IMR-90 (cell line): ENCODE data around the gene SMIM14. TPM values are rescaled to one million over a fixed set of nuclear protein-coding genes. Genes with fewer than 3 reads are reported as not detected.

ENCODE experiments used
- ATAC-seq: fragments of 200-7000 bp; cut with Tn5 transposase; 2 replicates; pipeline ENCODE4 v1.9.1; 2020; ENCODE audit warnings: low read depth, mild to moderate bottlenecking, moderate library complexity
- BruUV-seq: library from RNA; stranded (reverse); fragments of 400-500 nt; replicated peaks from 2 replicates; lab custom pipeline; 2021; lab: Mats Ljungman, UMichigan
- CTCF ChIA-PET: fragments of 300-600 bp; formaldehyde crosslinking; extraction: SDS; loops from one replicate; lab custom pipeline; 2021; ENCODE audit warnings: antibody characterized with exemption; lab: Yijun Ruan, JAX
- POLR2A ChIA-PET: fragments of 300-600 bp; sonication (Branson Sonifier 250); formaldehyde crosslinking; loops from one replicate; lab custom pipeline; 2022; ENCODE audit warnings: antibody characterized with exemption; ENCODE audit not compliant: unreplicated experiment; lab: Charles Lee
- DNase-seq: peaks from one replicate; pipeline ENCODE4 v3.0.0; 2013
- H2AFZ ChIP-seq: replicated peaks from 2 replicates; pipeline ENCODE3; 2013; ENCODE audit warnings: low read length, mild to moderate bottlenecking; ENCODE audit not compliant: poor library complexity
- H2AK5ac ChIP-seq: 2 replicates; pipeline ENCODE4 v1.6.1; 2013; ENCODE audit warnings: low read depth, low read length, inconsistent platforms
- H2AK9ac ChIP-seq: replicated peaks from 2 replicates; pipeline ENCODE3; 2013; ENCODE audit warnings: mild to moderate bottlenecking, low read depth, low read length, moderate library complexity; ENCODE audit not compliant: poor library complexity
- H2BK120ac ChIP-seq: 2 replicates; pipeline ENCODE4 v1.6.1; 2013; ENCODE audit warnings: low read depth, low read length, inconsistent platforms
- H2BK15ac ChIP-seq: 3 replicates; pipeline ENCODE4 v1.6.1; 2013; ENCODE audit warnings: low read depth, low read length, inconsistent platforms
- H2BK20ac ChIP-seq: 2 replicates; pipeline ENCODE4 v1.6.1; 2013; ENCODE audit warnings: low read depth, mild to moderate bottlenecking, inconsistent platforms, low read length, moderate library complexity
- H2BK5ac ChIP-seq: 2 replicates; pipeline ENCODE4 v1.6.1; 2013; ENCODE audit warnings: mild to moderate bottlenecking, low read depth, low read length, inconsistent platforms; ENCODE audit not compliant: poor library complexity, severe bottlenecking
- H3K14ac ChIP-seq: replicated peaks from 2 replicates; pipeline ENCODE4 v1.6.1; 2013; ENCODE audit warnings: low read depth, low read length, inconsistent platforms
- H3K18ac ChIP-seq: 2 replicates; pipeline ENCODE4 v1.6.1; 2013; ENCODE audit warnings: low read depth, low read length, control low read depth
- H3K23ac ChIP-seq: 2 replicates; pipeline ENCODE4 v1.6.1; 2013; ENCODE audit warnings: low read depth, low read length, inconsistent platforms
- H3K27ac ChIP-seq: 2 replicates; pipeline ENCODE4 v1.5.1; 2013; ENCODE audit warnings: mild to moderate bottlenecking, control low read depth, low read length; ENCODE audit not compliant: insufficient read depth
- H3K27me3 ChIP-seq: 2 replicates; pipeline ENCODE4 v1.6.1; 2013; ENCODE audit warnings: low read length; ENCODE audit not compliant: control insufficient read depth, insufficient read depth
- H3K36me3 ChIP-seq: 2 replicates; pipeline ENCODE4 v1.6.1; 2013; ENCODE audit warnings: low read length, mixed read lengths; ENCODE audit not compliant: control insufficient read depth, insufficient read depth
- H3K4ac ChIP-seq: 2 replicates; pipeline ENCODE4 v1.6.1; 2013; ENCODE audit warnings: low read depth, low read length, inconsistent platforms
- H3K4me1 ChIP-seq: 2 replicates; pipeline ENCODE4 v1.6.1; 2013; ENCODE audit warnings: low read length, mixed read lengths; ENCODE audit not compliant: control insufficient read depth, insufficient read depth
- H3K4me2 ChIP-seq: 2 replicates; pipeline ENCODE4 v1.6.1; 2013; ENCODE audit warnings: low read depth, mild to moderate bottlenecking, control low read depth, low read length, moderate library complexity
- H3K4me3 ChIP-seq: 2 replicates; pipeline ENCODE4 v1.5.1; 2013; ENCODE audit warnings: low read depth, mild to moderate bottlenecking, control low read depth, low read length, moderate library complexity; ENCODE audit not compliant: insufficient read depth
- H3K56ac ChIP-seq: 2 replicates; pipeline ENCODE4 v1.6.1; 2013; ENCODE audit warnings: low read length, inconsistent platforms; ENCODE audit not compliant: insufficient read depth; ENCODE audit errors: extremely low read depth
- H3K79me1 ChIP-seq, 2 experiments: 2 replicates each; pipeline ENCODE4 v1.6.1; 2013; ENCODE audit warnings: low read length in 2 of 2, inconsistent platforms in 1 of 2, low read depth in 1 of 2
- H3K9ac ChIP-seq: 2 replicates; pipeline ENCODE4 v1.6.1; 2013; ENCODE audit warnings: low read depth, low read length, control low read depth
- H3K9me1 ChIP-seq: 2 replicates; pipeline ENCODE4 v1.6.1; 2013; ENCODE audit warnings: low read length, inconsistent platforms; ENCODE audit not compliant: insufficient read depth
- H3K9me3 ChIP-seq: 2 replicates; pipeline ENCODE4 v1.6.1; 2013; ENCODE audit warnings: low read length; ENCODE audit not compliant: control insufficient read depth, insufficient read depth
- H4K20me1 ChIP-seq: 2 replicates; pipeline ENCODE4 v1.6.1; 2013; ENCODE audit warnings: low read length, inconsistent platforms; ENCODE audit not compliant: insufficient read depth
- H4K5ac ChIP-seq: 2 replicates; pipeline ENCODE4 v1.6.1; 2013; ENCODE audit warnings: mild to moderate bottlenecking, low read depth, low read length, control low read depth
- H4K8ac ChIP-seq, 2 experiments: 2 replicates each; pipeline ENCODE4 v1.6.1; 2013; ENCODE audit warnings: low read depth in 2 of 2, low read length in 2 of 2, control low read depth in 1 of 2, inconsistent platforms in 1 of 2
- H4K91ac ChIP-seq: 2 replicates; pipeline ENCODE4 v1.6.1; 2013; ENCODE audit warnings: low read depth, low read length, inconsistent platforms; ENCODE audit not compliant: insufficient read depth
- CEBPB ChIP-seq: IDR thresholded peaks from 2 replicates; pipeline ENCODE4 v1.6.1; 2012; ENCODE audit warnings: low read depth, low read length, improper control_type of control experiment
- CTCF ChIP-seq: conservative IDR thresholded peaks from 2 replicates; pipeline ENCODE4 v1.5.1; 2012; ENCODE audit warnings: mild to moderate bottlenecking, low read depth, low read length, improper control_type of control experiment
- MAFK ChIP-seq: IDR thresholded peaks from 2 replicates; pipeline ENCODE4 v1.6.1; 2012; ENCODE audit warnings: low read depth, low read length, improper control_type of control experiment
- MXI1 ChIP-seq: IDR thresholded peaks from 2 replicates; pipeline ENCODE4 v1.6.1; 2012; ENCODE audit warnings: low read depth, mild to moderate bottlenecking, low read length, moderate library complexity, borderline replicate concordance
- NFE2L2 ChIP-seq: fragments of 150-350 bp; IDR thresholded peaks from 2 replicates; pipeline ENCODE4 v1.6.1; 2016; ENCODE audit warnings: low read depth, mild to moderate bottlenecking, low read length
- POLR2A ChIP-seq: IDR thresholded peaks from 2 replicates; pipeline ENCODE4 v1.6.1; 2012; ENCODE audit warnings: mild to moderate bottlenecking, low read depth, low read length
- RAD21 ChIP-seq: IDR thresholded peaks from 2 replicates; pipeline ENCODE4 v1.6.1; 2012; ENCODE audit warnings: low read length, improper control_type of control experiment
- RCOR1 ChIP-seq: IDR thresholded peaks from 2 replicates; pipeline ENCODE4 v1.6.1; 2012; ENCODE audit warnings: mild to moderate bottlenecking, low read length, improper control_type of control experiment; ENCODE audit not compliant: insufficient replicate concordance
- RFX5 ChIP-seq: IDR thresholded peaks from 2 replicates; pipeline ENCODE4 v1.8.0; 2012; ENCODE audit warnings: low read depth, mild to moderate bottlenecking, low read length, moderate library complexity
- USF2 ChIP-seq: fragments of 150-350 bp; IDR thresholded peaks from 2 replicates; pipeline ENCODE4 v1.6.1; 2017; ENCODE audit warnings: mild to moderate bottlenecking, antibody characterized with exemption, low read length, low read depth
- WGBS, 2 experiments: methylation state at CpG; one replicate each; pipeline versions ENCODE4 v1.1.5 to v1.1.7; 2013; ENCODE audit warnings: missing lambda C conversion rate in 2 of 2; ENCODE audit not compliant: insufficient read length in 1 of 2; ENCODE audit errors: extremely low coverage in 2 of 2; 5-methylcytosine and 5-hydroxymethylcytosine counted together
- dilution Hi-C: fragments of 300-500 bp; cut with HindIII; formaldehyde crosslinking; loops from one replicate; pipeline ENCODE4 v1.14.3; 2018; ENCODE audit warnings: low sequenced_read_pairs; ENCODE audit not compliant: unreplicated experiment
- in situ Hi-C: fragments of 300-500 bp; cut with MboI; formaldehyde crosslinking; loops from 3 replicates; pipeline ENCODE4 v1.14.3; 2019; ENCODE audit warnings: low sequenced_read_pairs, inconsistent platforms, mixed read lengths
- intact Hi-C: fragments of 100-400 bp; cut with micrococcal nuclease; formaldehyde crosslinking; loops from 2 replicates; pipeline ENCODE4 v1.10.0; 2022
- polyA plus RNA-seq, 3 experiments: library from polyadenylated mRNA; depleted of rRNA; stranded (reverse); fragments of >200 nt; gene quantifications; 2 replicates each; pipeline ENCODE4 v1.2.3, GENCODE V29; 2012; ENCODE audit warnings: low replicate concordance in 1 of 3
- total RNA-seq: library from RNA; depleted of rRNA; stranded (reverse); fragments of >200 nt; gene quantifications from 2 replicates; pipeline ENCODE4 v1.2.3, GENCODE V29; 2012

Gene SMIM14
- total and polyA plus RNA-seq, 2 of the 4 experiments (the other 2 are of a cell fraction) = 15.6 to 20.9 TPM

- DNase-seq = no peak
- no peak for TF ChIP-seq RCOR1
- TF ChIP-seq USF2 = no peak
- no peak for TF ChIP-seq RAD21
- no peak for TF ChIP-seq NFE2L2
- no peak for TF ChIP-seq CEBPB
- no peak for TF ChIP-seq POLR2A
- no peak for TF ChIP-seq CTCF
- no peak for TF ChIP-seq MXI1
- TF ChIP-seq RFX5 = no peak
- no peak for TF ChIP-seq MAFK
- Histone ChIP-seq H3K36me3 (no peaks in the 10 kb centered on the region), H3K4me2 (no peak overlapping the region), H3K14ac (no peak overlapping the region), H4K5ac (no peak overlapping the region), H3K9ac (no peak overlapping the region), H3K23ac (no peak overlapping the region), H2BK20ac (no peak overlapping the region), H4K91ac (no peak overlapping the region), H3K18ac (no peak overlapping the region), H2AK5ac (no peak overlapping the region), H3K4ac (no peak overlapping the region), H3K4me1 (no peaks in the 10 kb centered on the region), H4K8ac (no peak overlapping the region), H4K20me1 (no peaks in the 10 kb centered on the region), H2AK9ac (no peak overlapping the region), H2BK120ac (no peak overlapping the region), H3K56ac (no peak overlapping the region), H3K4me3 (no peak overlapping the region), H3K79me1 (no peaks in the 10 kb centered on the region), H2AFZ (no peak overlapping the region), H3K27me3 (no peaks in the 10 kb centered on the region), H2BK5ac (no peak overlapping the region), H3K9me1 (no peaks in the 10 kb centered on the region), H3K9me3 (no peaks in the 10 kb centered on the region), H3K27ac (no peak overlapping the region), H2BK15ac (no peak overlapping the region)
- dilution Hi-C loops = no loop called here
- CTCF ChIA-PET = interaction anchor here (0.6 kb wide), 1 partner anchor 125 kb away, joined by 4 read pairs; no protein-coding TSS in a partner anchor
- intact Hi-C loops = no loop called here
- in situ Hi-C loops = no loop called here
- POLR2A ChIA-PET = no interaction called here
- WGBS, 2 experiments = 83% methylated on average over 1 of the region's 6 CpGs; no CpG with 5 or more reads in 1 of the 2 experiments
- BruUV-seq = no TSS peak
- ATAC-seq = no peak
Measured at GRCh38 chr4:39648827-39649558, 10.3 kb upstream of the SMIM14 start.
